DND-41 (cell line): ENCODE measurements around the gene REM2.
A peak's percentile ranks its signal among the peaks of the same experiment; 100 is the strongest.

Source experiments
- ATAC-seq: fragments of 200-7000 bp; cut with Tn5 transposase; 3 replicates; pipeline ENCODE4 v1.9.1; 2021; ENCODE audit warnings: low read depth; ENCODE audit not compliant: insufficient read depth
- DNase-seq: peaks from one replicate; pipeline ENCODE4 v3.0.0-alpha.2; 2020
- H2AFZ ChIP-seq: 2 replicates; pipeline ENCODE4 v1.6.0; 2012; ENCODE audit warnings: low read depth, low read length
- H3K27ac ChIP-seq: 2 replicates; pipeline ENCODE4 v1.5.1; 2012; ENCODE audit warnings: low read length, inconsistent platforms
- H3K27me3 ChIP-seq: fragments of 200-600 bp; sonication (generic); 2 replicates; pipeline ENCODE4 v1.6.0; 2012; ENCODE audit warnings: low read length, mild to moderate bottlenecking, inconsistent platforms; ENCODE audit not compliant: insufficient read depth, poor library complexity
- H3K36me3 ChIP-seq: 2 replicates; pipeline ENCODE4 v1.5.1; 2012; ENCODE audit warnings: low read length, inconsistent platforms; ENCODE audit not compliant: insufficient read depth
- H3K4me1 ChIP-seq: 2 replicates; pipeline ENCODE4 v1.5.1; 2012; ENCODE audit warnings: mild to moderate bottlenecking, low read length; ENCODE audit not compliant: insufficient read depth
- H3K4me2 ChIP-seq: 2 replicates; pipeline ENCODE4 v1.6.0; 2012; ENCODE audit warnings: mild to moderate bottlenecking, moderate library complexity, low read length, inconsistent platforms; ENCODE audit not compliant: insufficient read depth
- H3K4me3 ChIP-seq, 2 experiments: fragments of 200-600 bp in 1 of 2; shearing (Covaris generic) in 1 of 2; 2 replicates each; pipeline ENCODE4 v1.5.1; 2012 to 2016; ENCODE audit warnings: inconsistent platforms in 2 of 2, low read length in 2 of 2, mild to moderate bottlenecking in 2 of 2, low read depth in 1 of 2, moderate library complexity in 1 of 2
- H3K79me2 ChIP-seq: 2 replicates; pipeline ENCODE4 v1.6.0; 2012; ENCODE audit warnings: low read length, inconsistent platforms; ENCODE audit not compliant: insufficient read depth
- H3K9ac ChIP-seq: 2 replicates; pipeline ENCODE4 v1.6.0; 2012; ENCODE audit warnings: low read depth, mild to moderate bottlenecking, inconsistent platforms, low read length, moderate library complexity
- H3K9me3 ChIP-seq: 2 replicates; pipeline ENCODE4 v1.5.1; 2012; ENCODE audit warnings: low read length, moderate library complexity, mild to moderate bottlenecking, inconsistent platforms; ENCODE audit not compliant: insufficient read depth, severe bottlenecking
- H4K20me1 ChIP-seq: 2 replicates; pipeline ENCODE4 v1.6.0; 2012; ENCODE audit warnings: low read length; ENCODE audit not compliant: insufficient read depth
- EZH2 ChIP-seq: IDR thresholded peaks from 3 replicates; pipeline ENCODE4 v1.6.1; 2012; ENCODE audit warnings: borderline replicate concordance, low read depth, mild to moderate bottlenecking, moderate library complexity, low read length, inconsistent platforms; ENCODE audit not compliant: severe bottlenecking
- TF ChIP-seq, protein P1 (sequence below): IDR thresholded peaks from 2 replicates; pipeline ENCODE4 v1.5.1; 2012; ENCODE audit warnings: borderline replicate concordance, low read length, moderate library complexity, mild to moderate bottlenecking; ENCODE audit not compliant: poor library complexity, severe bottlenecking; ENCODE audit errors: extremely low read depth

REM2 gene

DNA sequence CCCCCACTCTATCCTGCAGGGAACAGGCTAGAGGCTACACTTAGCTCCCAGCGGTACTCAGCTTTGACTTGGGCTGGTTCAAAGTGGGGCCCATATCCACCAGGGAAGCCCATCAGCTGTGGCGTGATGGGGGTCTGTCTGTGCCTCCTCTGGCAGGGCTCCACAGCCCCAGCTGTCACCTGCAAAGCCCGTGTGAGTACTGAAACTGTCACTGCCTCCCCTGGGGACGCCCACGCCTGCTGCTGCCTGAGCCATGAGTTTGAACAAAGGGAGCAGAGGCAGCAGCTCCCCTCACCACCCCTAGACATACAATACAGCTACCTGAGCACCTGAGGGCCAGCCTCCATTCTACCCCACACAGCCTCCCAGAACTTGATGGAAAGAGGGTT is 5.0 kb downstream of the REM2 start:
- H3K36me3 ChIP-seq = no peaks in the 10 kb centered on the region
- no peaks in the 10 kb centered on the region for H3K79me2 ChIP-seq
- peaks cover 8% of the 10 kb centered on the region; the same call in 1 of the 2 replicates for H4K20me1 ChIP-seq
- H3K4me2 ChIP-seq = no peak overlapping the region
- H3K4me3 ChIP-seq = no peak overlapping the region
- H3K27me3 ChIP-seq = peaks cover 46% of the 10 kb centered on the region
- peak; percentile 19 for DNase-seq
- H3K9me3 ChIP-seq = no peaks in the 10 kb centered on the region
- H3K27ac ChIP-seq = no peak overlapping the region
- no peaks in the 10 kb centered on the region for H3K4me1 ChIP-seq
- no peak overlapping the region for H2AFZ ChIP-seq
- TF ChIP-seq, protein P1, sequence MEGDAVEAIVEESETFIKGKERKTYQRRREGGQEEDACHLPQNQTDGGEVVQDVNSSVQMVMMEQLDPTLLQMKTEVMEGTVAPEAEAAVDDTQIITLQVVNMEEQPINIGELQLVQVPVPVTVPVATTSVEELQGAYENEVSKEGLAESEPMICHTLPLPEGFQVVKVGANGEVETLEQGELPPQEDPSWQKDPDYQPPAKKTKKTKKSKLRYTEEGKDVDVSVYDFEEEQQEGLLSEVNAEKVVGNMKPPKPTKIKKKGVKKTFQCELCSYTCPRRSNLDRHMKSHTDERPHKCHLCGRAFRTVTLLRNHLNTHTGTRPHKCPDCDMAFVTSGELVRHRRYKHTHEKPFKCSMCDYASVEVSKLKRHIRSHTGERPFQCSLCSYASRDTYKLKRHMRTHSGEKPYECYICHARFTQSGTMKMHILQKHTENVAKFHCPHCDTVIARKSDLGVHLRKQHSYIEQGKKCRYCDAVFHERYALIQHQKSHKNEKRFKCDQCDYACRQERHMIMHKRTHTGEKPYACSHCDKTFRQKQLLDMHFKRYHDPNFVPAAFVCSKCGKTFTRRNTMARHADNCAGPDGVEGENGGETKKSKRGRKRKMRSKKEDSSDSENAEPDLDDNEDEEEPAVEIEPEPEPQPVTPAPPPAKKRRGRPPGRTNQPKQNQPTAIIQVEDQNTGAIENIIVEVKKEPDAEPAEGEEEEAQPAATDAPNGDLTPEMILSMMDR = no peak
- no peak for TF ChIP-seq EZH2
- H3K9ac ChIP-seq = no peak overlapping the region
- peak; percentile 44; the same call in 2 of the 3 replicates for ATAC-seq

DNA sequence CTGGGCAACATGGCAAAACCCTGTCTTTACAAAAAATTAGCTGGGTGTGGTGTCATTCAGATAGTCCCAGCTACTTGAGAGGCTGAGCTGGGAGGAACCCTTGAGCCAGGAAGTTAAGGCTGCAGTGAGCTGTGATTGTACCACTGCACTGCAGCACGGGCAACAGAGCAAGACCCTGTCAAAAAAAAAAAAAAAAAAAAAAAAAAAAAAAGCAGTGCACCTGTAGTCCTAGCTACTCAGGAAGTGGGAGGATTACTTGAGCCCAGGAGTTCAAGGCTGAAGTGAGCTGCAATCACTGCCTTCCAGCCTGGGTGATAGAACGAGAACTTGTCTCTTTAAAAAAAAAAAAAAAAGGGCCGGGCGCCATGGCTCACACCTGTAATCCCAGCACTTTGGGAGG is 5.6 kb downstream of the REM2 start:
- TF ChIP-seq, protein P1 = no peak
- no peak for TF ChIP-seq EZH2
- Histone ChIP-seq H3K79me2 (no peaks in the 10 kb centered on the region), H3K9me3 (no peaks in the 10 kb centered on the region), H3K4me3 (no peak overlapping the region), H3K4me2 (no peak overlapping the region), H4K20me1 (peaks cover 4% of the 10 kb centered on the region; the same call in 1 of the 2 replicates), H3K27me3 (peaks cover 40% of the 10 kb centered on the region), H3K36me3 (no peaks in the 10 kb centered on the region), H3K4me1 (no peaks in the 10 kb centered on the region), H2AFZ (no peak overlapping the region), H3K9ac (no peak overlapping the region), H3K27ac (no peak overlapping the region)
- DNase-seq (no peak), ATAC-seq (no peak)

DNA sequence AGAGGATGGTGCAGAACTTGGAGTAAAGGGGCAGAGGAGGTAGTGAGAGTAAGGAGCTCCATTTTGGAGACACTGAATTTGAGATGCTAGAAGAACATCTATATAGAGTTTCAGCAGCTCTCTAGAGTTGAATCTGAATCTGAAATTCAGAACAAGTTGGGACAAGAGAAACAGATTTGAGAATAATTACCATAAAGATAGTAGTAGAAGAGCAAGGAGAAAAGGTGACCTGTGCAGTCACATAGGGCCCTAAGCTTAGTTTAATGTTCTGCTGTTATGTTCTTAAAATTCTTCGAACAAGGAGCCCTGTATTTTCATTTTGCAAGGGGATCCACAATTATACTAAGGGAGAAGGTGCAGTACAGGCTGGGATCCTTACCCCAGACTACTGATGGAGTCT is 7.4 kb downstream of the REM2 start:
- Histone ChIP-seq H3K4me1 (no peaks in the 10 kb centered on the region), H3K9me3 (no peaks in the 10 kb centered on the region), H3K9ac (no peak overlapping the region), H3K27me3 (peaks cover 26% of the 10 kb centered on the region), H2AFZ (no peak overlapping the region), H3K4me3 (no peak overlapping the region), H3K36me3 (no peaks in the 10 kb centered on the region), H3K27ac (no peak overlapping the region), H3K4me2 (no peak overlapping the region), H4K20me1 (0 out of 2 replicates have a peak, but pooled peaks cover 2% of the 10 kb centered on the region), H3K79me2 (no peaks in the 10 kb centered on the region)
- TF ChIP-seq, protein P1 = no peak
- TF ChIP-seq EZH2 = no peak
- DNase-seq = no peak
- ATAC-seq = no peak

DNA sequence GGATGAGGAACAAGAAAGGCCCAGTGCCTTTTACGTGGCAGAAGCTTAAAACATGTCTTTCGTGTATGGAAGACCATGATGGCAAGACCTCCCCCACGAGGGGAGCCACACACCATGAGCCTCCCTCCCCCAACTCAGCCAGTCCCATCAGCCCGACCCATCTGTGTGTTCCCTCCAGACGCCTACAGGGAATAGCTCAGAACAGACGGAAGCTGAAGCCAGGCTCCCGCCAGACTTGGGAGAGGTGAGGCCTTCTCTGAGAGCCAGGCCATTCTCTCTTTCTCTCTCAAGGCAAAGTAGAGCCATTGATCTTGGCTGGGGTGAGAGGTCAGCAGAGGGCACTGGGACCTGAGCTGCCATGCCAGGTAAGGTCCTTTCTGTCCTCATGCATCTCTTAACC is 9.5 kb downstream of the REM2 start:
- Histone ChIP-seq H3K27ac (no peak overlapping the region), H3K36me3 (no peaks in the 10 kb centered on the region), H3K79me2 (no peaks in the 10 kb centered on the region), H2AFZ (no peak overlapping the region), H3K27me3 (peaks cover 8% of the 10 kb centered on the region), H3K4me1 (no peaks in the 10 kb centered on the region), H3K4me3 (no peak overlapping the region), H4K20me1 (0 out of 2 replicates have a peak, but pooled peaks cover 2% of the 10 kb centered on the region), H3K9me3 (no peaks in the 10 kb centered on the region), H3K4me2 (no peak overlapping the region), H3K9ac (no peak overlapping the region)
- TF ChIP-seq, protein P1 = no peak
- no peak for TF ChIP-seq EZH2
- no peak for ATAC-seq
- DNase-seq = no peak
